ENCODE measurements around the gene NACC2. TPM values are rescaled to one million over a fixed set of nuclear protein-coding genes. Genes with fewer than 3 reads are reported as not detected.

Gene NACC2
- total RNA-seq, 4 donors from 2014 or later, result 10.4 to 21.6 (median 12.8) TPM

- H3K36me3 ChIP-seq, result no peaks in the 10 kb centered on the region
- no peak for TF ChIP-seq POLR2A (IDR thresholded peaks at IDR 0.05)
- TF ChIP-seq CTCF (IDR thresholded peaks at IDR 0.05), result no peak
- H3K27me3 ChIP-seq, result no peaks in the 10 kb centered on the region
- no peak overlapping the region for H3K4me3 ChIP-seq
- DNase-seq, result no peak
- H3K9me3 ChIP-seq, result no peaks in the 10 kb centered on the region
- no peak overlapping the region for H3K27ac ChIP-seq
- peaks cover 27 to 96% (median 41%) of the 10 kb centered on the region in 3 donors for H3K4me1 ChIP-seq
- 72 to 91% methylated on average over 3 to 10 of the region's 25 CpGs for WGBS, 2 donors
- intact Hi-C loops (cut with DNase I), result no loop called here
These were observed 38.4 kb downstream of the NACC2 start for GRCh38 chr9:136056546-136057235.

- H3K4me1 ChIP-seq, result peaks cover 30 to 96% (median 42%) of the 10 kb centered on the region in 3 donors
- 58 to 81% methylated on average over 12 to 17 of the region's 30 CpGs for WGBS, 2 donors
- H3K27me3 ChIP-seq, result peaks cover 0 to 8% (median 0%) of the 10 kb centered on the region in 4 donors
- H3K9me3 ChIP-seq, result no peaks in the 10 kb centered on the region
- no peak for DNase-seq
- intact Hi-C loops (cut with DNase I), result no loop called here
- no peak overlapping the region for H3K4me3 ChIP-seq
- no peak overlapping the region for H3K27ac ChIP-seq
- H3K36me3 ChIP-seq, result no peaks in the 10 kb centered on the region
- no peak for TF ChIP-seq CTCF (IDR thresholded peaks at IDR 0.05)
- TF ChIP-seq POLR2A (IDR thresholded peaks at IDR 0.05), result no peak
These were observed 39.2 kb downstream of the NACC2 start for GRCh38 chr9:136055715-136056545.

GRCh38 chr9:136054798-136055714 is 40.0 kb downstream of the NACC2 start:
- TF ChIP-seq CTCF (IDR thresholded peaks at IDR 0.05) (no peak), POLR2A (IDR thresholded peaks at IDR 0.05) (no peak)
- Histone ChIP-seq H3K27ac (no peak overlapping the region), H3K4me3 (no peak overlapping the region), H3K36me3 (peaks cover 0 to under 1% (median 0%) of the 10 kb centered on the region in 3 donors), H3K27me3 (peaks cover 0 to 11% (median 0%) of the 10 kb centered on the region in 4 donors), H3K4me1 (peaks cover 33 to 96% (median 38%) of the 10 kb centered on the region in 3 donors), H3K9me3 (no peaks in the 10 kb centered on the region)
- 61 to 92% methylated on average over 8 to 12 of the region's 18 CpGs for WGBS, 2 donors
- DNase-seq, result no peak
- intact Hi-C loops (cut with DNase I), result no loop called here

- H3K4me1 ChIP-seq, result peaks cover 34 to 88% (median 35%) of the 10 kb centered on the region in 3 donors
- intact Hi-C loops (cut with DNase I), result no loop called here
- H3K4me3 ChIP-seq, result no peak overlapping the region
- DNase-seq, result no peak
- WGBS, 2 donors, result 88 to 89% methylated on average over 5 to 7 of the region's 12 CpGs
- no peaks in the 10 kb centered on the region for H3K9me3 ChIP-seq
- peaks cover 0 to 10% (median 0%) of the 10 kb centered on the region in 3 donors for H3K36me3 ChIP-seq
- H3K27me3 ChIP-seq, result peaks cover 0 to 11% (median 0%) of the 10 kb centered on the region in 4 donors
- TF ChIP-seq CTCF (IDR thresholded peaks at IDR 0.05), result no peak
- no peak for TF ChIP-seq POLR2A (IDR thresholded peaks at IDR 0.05)
- H3K27ac ChIP-seq, result no peak overlapping the region
These were observed 40.9 kb downstream of the NACC2 start for GRCh38 chr9:136054146-136054545.
